Globus pallidus (tissue), 1 donor: ENCODE data around the gene TTC7B.

ENCODE experiments used
- DNase-seq: peaks from one replicate; pipeline ENCODE4 v3.0.0-alpha.2; 2015; ENCODE audit warnings: low spot score

The TTC7B gene

GRCh38 chr14:90599748-90600507 is 216.3 kb downstream of the TTC7B start:
- DNase-seq: peak; percentile 63

- no peak for DNase-seq
These were observed 216.9 kb downstream of the TTC7B start for GRCh38 chr14:90599339-90599738.

- no peak for DNase-seq
These were observed 218.3 kb downstream of the TTC7B start for GRCh38 chr14:90597961-90598360.

- no peak for DNase-seq
These were observed 219.5 kb downstream of the TTC7B start for GRCh38 chr14:90596733-90597132.

GRCh38 chr14:90593254-90594040 is 222.8 kb downstream of the TTC7B start:
- no peak for DNase-seq

GRCh38 chr14:90592655-90593054 is 223.6 kb downstream of the TTC7B start:
- no peak for DNase-seq

- DNase-seq: no peak
These were observed 228.3 kb downstream of the TTC7B start for GRCh38 chr14:90587918-90588317.

GRCh38 chr14:90587252-90587910 is 228.8 kb downstream of the TTC7B start:
- no peak for DNase-seq

- DNase-seq: no peak
These were observed 231.1 kb downstream of the TTC7B start for GRCh38 chr14:90585106-90585505.

GRCh38 chr14:90583916-90584605 is 232.2 kb downstream of the TTC7B start:
- no peak for DNase-seq

GRCh38 chr14:90583427-90583826 is 232.8 kb downstream of the TTC7B start:
- DNase-seq: no peak

GRCh38 chr14:90582166-90582565 is 234.1 kb downstream of the TTC7B start:
- DNase-seq: no peak

- no peak for DNase-seq
These were observed 234.5 kb downstream of the TTC7B start for GRCh38 chr14:90581745-90582144.

- DNase-seq: no peak
These were observed 235.6 kb downstream of the TTC7B start for GRCh38 chr14:90580377-90581335.

- no peak for DNase-seq
These were observed 236.4 kb downstream of the TTC7B start for GRCh38 chr14:90579816-90580215.

GRCh38 chr14:90579088-90579487 is 237.1 kb downstream of the TTC7B start:
- no peak for DNase-seq

- no peak for DNase-seq
These were observed 237.8 kb downstream of the TTC7B start for GRCh38 chr14:90578283-90578985.

- DNase-seq: no peak
These were observed 238.5 kb downstream of the TTC7B start for GRCh38 chr14:90577661-90578282.

GRCh38 chr14:90576981-90577660 is 239.1 kb downstream of the TTC7B start:
- no peak for DNase-seq
